Activated naive CD4-positive, alpha-beta T cell treated with anti-CD3 and anti-CD28 coated beads for 36 hours (primary cell): ENCODE data around the gene ADAMTS4. TPM values are rescaled to one million over a fixed set of nuclear protein-coding genes. Genes with fewer than 3 reads are reported as not detected.

Experiments used
- CTCF ChIA-PET: fragments of 350-600 bp; sonication (Branson Sonifier 250); formaldehyde crosslinking; loops from one replicate; lab custom pipeline; 2021; ENCODE audit warnings: antibody characterized with exemption; lab: Charles Lee
- DNase-seq: peaks from one replicate; pipeline ENCODE4 v3.0.0-alpha.2; 2020
- H3K27ac Mint-ChIP-seq: one replicate; pipeline ENCODE4 v1.8.0; 2021; ENCODE audit warnings: mild to moderate bottlenecking, mixed read lengths
- H3K27me3 Mint-ChIP-seq: one replicate; pipeline ENCODE4 v1.8.0; 2021; ENCODE audit warnings: low read depth, mixed read lengths
- H3K36me3 Mint-ChIP-seq: one replicate; pipeline ENCODE4 v1.8.0; 2021; ENCODE audit warnings: low read depth, mixed read lengths
- H3K4me1 Mint-ChIP-seq: one replicate; pipeline ENCODE4 v1.8.0; 2021; ENCODE audit warnings: low read depth, mixed read lengths
- H3K4me3 Mint-ChIP-seq: one replicate; pipeline ENCODE4 v1.8.0; 2021; ENCODE audit warnings: mild to moderate bottlenecking, moderate library complexity, mixed read lengths
- H3K9me3 Mint-ChIP-seq: one replicate; pipeline ENCODE4 v1.8.0; 2021; ENCODE audit warnings: mixed read lengths
- intact Hi-C: fragments of 100-400 bp; cut with micrococcal nuclease; formaldehyde crosslinking; loops from one replicate; pipeline ENCODE4 v1.15.1; 2023
- total RNA-seq, 2 experiments: library from RNA; stranded (reverse); gene quantifications; one replicate each; pipeline ENCODE4 v1.2.3, GENCODE V29; 2021

ADAMTS4 gene
- total RNA-seq, 2 experiments from 2014 or later = 6.5 to 10.6 TPM

- Mint-ChIP-seq H3K4me3 (peak within 1 kb of the TSS; percentile 92), H3K36me3 (peaks cover 30% of the 10 kb centered on the region), H3K4me1 (peaks cover 75% of the 10 kb centered on the region), H3K27me3 (no peaks in the 10 kb centered on the region), H3K9me3 (no peaks in the 10 kb centered on the region), H3K27ac (peak within 1 kb of the TSS; percentile 89)
- intact Hi-C loops = loop anchor here (1.0 to 2.0 kb wide), 6 partner anchors 17 to 157 kb away; partner anchors contain the start of genes DEDD, PPOX, USF1 and USP21
- DNase-seq = peak; percentile 99
- CTCF ChIA-PET = interaction anchor here (0.6 to 13.3 kb wide), 11 partner anchors 9 to 394 kb away, joined by 3 to 196 read pairs (median 5); partner anchors contain the start of genes APOA2, PPOX, TOMM40L and UFC1
Measured at GRCh38 chr1:161201836-161202712, 3.2 kb upstream of the ADAMTS4 start, which contains the start of gene NDUFS2. Gene NDUFS2 (plus strand): TSS chr1:161202367. CDS start chr1:161202386, 19 bp downstream.

- CTCF ChIA-PET = interaction anchor here (0.6 to 13.3 kb wide), 8 partner anchors 9 to 181 kb away, joined by 3 to 196 read pairs (median 8); partner anchors contain the start of genes APOA2, PPOX and TOMM40L
- intact Hi-C loops = no loop called here
- Mint-ChIP-seq H3K4me3 (peak overlapping the region; percentile 92), H3K36me3 (peaks cover 25% of the 10 kb centered on the region), H3K27me3 (no peaks in the 10 kb centered on the region), H3K9me3 (no peaks in the 10 kb centered on the region), H3K27ac (peak overlapping the region; percentile 89), H3K4me1 (peaks cover 67% of the 10 kb centered on the region)
- DNase-seq = peak; percentile 26
Measured at GRCh38 chr1:161200992-161201835, 2.4 kb upstream of the ADAMTS4 start.

GRCh38 chr1:161200421-161200991 lies 1.7 kb upstream of the ADAMTS4 start:
- H3K27me3 Mint-ChIP-seq = no peaks in the 10 kb centered on the region
- H3K4me3 Mint-ChIP-seq = peak overlapping the region; percentile 65
- H3K9me3 Mint-ChIP-seq = no peaks in the 10 kb centered on the region
- DNase-seq = peak; percentile 67
- H3K27ac Mint-ChIP-seq = peak overlapping the region; percentile 89
- peaks cover 67% of the 10 kb centered on the region for H3K4me1 Mint-ChIP-seq
- H3K36me3 Mint-ChIP-seq = peaks cover 20% of the 10 kb centered on the region
- CTCF ChIA-PET = interaction anchor here (1.1 to 13.3 kb wide), 5 partner anchors 8 to 105 kb away, joined by 3 to 196 read pairs (median 12); partner anchors contain the start of genes APOA2, PPOX and TOMM40L
- intact Hi-C loops = no loop called here

- H3K36me3 Mint-ChIP-seq = peaks cover 15% of the 10 kb centered on the region
- peaks cover 67% of the 10 kb centered on the region for H3K4me1 Mint-ChIP-seq
- peak overlapping the region; percentile 89 for H3K27ac Mint-ChIP-seq
- H3K9me3 Mint-ChIP-seq = no peaks in the 10 kb centered on the region
- DNase-seq = no peak
- no peaks in the 10 kb centered on the region for H3K27me3 Mint-ChIP-seq
- intact Hi-C loops = no loop called here
- CTCF ChIA-PET = interaction anchor here (1.0 to 1.6 kb wide), 5 partner anchors 9 to 91 kb away, joined by 3 to 4 read pairs (median 3); partner anchors contain the start of gene APOA2
- H3K4me3 Mint-ChIP-seq = peak overlapping the region; percentile 65
Measured at GRCh38 chr1:161199506-161200139, 769 bp upstream of the ADAMTS4 start.

GRCh38 chr1:161198194-161198896 lies 509 bp downstream of the ADAMTS4 start:
- no peak overlapping the region for H3K4me3 Mint-ChIP-seq
- peaks cover 2% of the 10 kb centered on the region for H3K36me3 Mint-ChIP-seq
- CTCF ChIA-PET = interaction anchor here (0.6 to 1.6 kb wide), 5 partner anchors 11 to 183 kb away, joined by 3 to 4 read pairs (median 3); partner anchors contain the start of gene TOMM40L
- no peaks in the 10 kb centered on the region for H3K9me3 Mint-ChIP-seq
- peaks cover 56% of the 10 kb centered on the region for H3K4me1 Mint-ChIP-seq
- intact Hi-C loops = no loop called here
- H3K27ac Mint-ChIP-seq = peak overlapping the region; percentile 40
- DNase-seq = no peak
- H3K27me3 Mint-ChIP-seq = no peaks in the 10 kb centered on the region

GRCh38 chr1:161197560-161198193 lies 1.2 kb downstream of the ADAMTS4 start:
- Mint-ChIP-seq H3K27ac (no peak overlapping the region), H3K36me3 (peaks cover 1% of the 10 kb centered on the region), H3K27me3 (no peaks in the 10 kb centered on the region), H3K9me3 (no peaks in the 10 kb centered on the region), H3K4me3 (no peak overlapping the region), H3K4me1 (peaks cover 55% of the 10 kb centered on the region)
- CTCF ChIA-PET = interaction anchor here (0.8 kb wide), 1 partner anchor 9 kb away, joined by 3 read pairs; no protein-coding TSS in a partner anchor
- no peak for DNase-seq
- intact Hi-C loops = no loop called here

GRCh38 chr1:161196521-161197451 lies 2.1 kb downstream of the ADAMTS4 start:
- H3K27me3 Mint-ChIP-seq = no peaks in the 10 kb centered on the region
- DNase-seq = no peak
- CTCF ChIA-PET = interaction anchor here (0.8 kb wide), 1 partner anchor 8 kb away, joined by 3 read pairs; no protein-coding TSS in a partner anchor
- no peak overlapping the region for H3K27ac Mint-ChIP-seq
- H3K4me1 Mint-ChIP-seq = peaks cover 54% of the 10 kb centered on the region
- no peaks in the 10 kb centered on the region for H3K9me3 Mint-ChIP-seq
- intact Hi-C loops = no loop called here
- H3K36me3 Mint-ChIP-seq = no peaks in the 10 kb centered on the region
- no peak overlapping the region for H3K4me3 Mint-ChIP-seq

- DNase-seq = no peak
- Mint-ChIP-seq H3K4me3 (no peak overlapping the region), H3K36me3 (no peaks in the 10 kb centered on the region), H3K4me1 (peaks cover 47% of the 10 kb centered on the region), H3K9me3 (no peaks in the 10 kb centered on the region), H3K27me3 (no peaks in the 10 kb centered on the region), H3K27ac (no peak overlapping the region)
- CTCF ChIA-PET = interaction anchor here (1.1 kb wide), 1 partner anchor 53 kb away, joined by 4 read pairs; no protein-coding TSS in a partner anchor
- intact Hi-C loops = no loop called here
Measured at GRCh38 chr1:161196111-161196510, 2.7 kb downstream of the ADAMTS4 start.

- CTCF ChIA-PET = interaction anchor here (0.5 to 1.7 kb wide), 7 partner anchors 13 to 187 kb away, joined by 3 to 8 read pairs (median 4); no protein-coding TSS in a partner anchor
- Mint-ChIP-seq H3K27me3 (no peaks in the 10 kb centered on the region), H3K4me1 (peaks cover 38% of the 10 kb centered on the region), H3K4me3 (no peak overlapping the region), H3K27ac (peak overlapping the region; percentile 35), H3K36me3 (no peaks in the 10 kb centered on the region), H3K9me3 (no peaks in the 10 kb centered on the region)
- DNase-seq = no peak
- intact Hi-C loops = no loop called here
Measured at GRCh38 chr1:161195171-161195570, 3.7 kb downstream of the ADAMTS4 start.
